ENCODE measurements around the gene TNFRSF12A.
A peak's percentile ranks its signal among the peaks of the same experiment; 100 is the strongest.
"Not testable (repeated sequence)": the region's sequence is repeated elsewhere in the genome, so short reads cannot be mapped to it uniquely, and the experiment has no call there.

TNFRSF12A gene

DNA sequence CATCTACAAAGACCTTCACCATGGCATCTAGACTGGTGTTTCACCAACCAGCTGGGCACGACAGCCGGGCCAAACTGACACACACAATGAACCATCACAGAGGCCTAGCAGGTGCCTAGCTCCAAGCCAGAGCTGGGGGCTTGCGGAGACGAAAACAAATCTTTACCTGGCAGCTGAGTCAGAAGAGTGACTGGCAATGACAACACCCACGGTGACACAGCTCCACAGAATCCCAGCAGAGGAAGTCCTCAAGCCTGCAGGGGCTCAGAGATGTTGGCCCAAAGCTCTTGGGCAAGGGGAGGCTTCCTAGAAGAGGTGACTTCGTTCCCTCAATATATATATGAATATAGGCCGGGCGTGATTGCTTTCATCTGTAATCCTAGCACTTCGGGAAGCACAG, 31.3 kb downstream of the TNFRSF12A start:
- DNase-seq: no peak

DNA sequence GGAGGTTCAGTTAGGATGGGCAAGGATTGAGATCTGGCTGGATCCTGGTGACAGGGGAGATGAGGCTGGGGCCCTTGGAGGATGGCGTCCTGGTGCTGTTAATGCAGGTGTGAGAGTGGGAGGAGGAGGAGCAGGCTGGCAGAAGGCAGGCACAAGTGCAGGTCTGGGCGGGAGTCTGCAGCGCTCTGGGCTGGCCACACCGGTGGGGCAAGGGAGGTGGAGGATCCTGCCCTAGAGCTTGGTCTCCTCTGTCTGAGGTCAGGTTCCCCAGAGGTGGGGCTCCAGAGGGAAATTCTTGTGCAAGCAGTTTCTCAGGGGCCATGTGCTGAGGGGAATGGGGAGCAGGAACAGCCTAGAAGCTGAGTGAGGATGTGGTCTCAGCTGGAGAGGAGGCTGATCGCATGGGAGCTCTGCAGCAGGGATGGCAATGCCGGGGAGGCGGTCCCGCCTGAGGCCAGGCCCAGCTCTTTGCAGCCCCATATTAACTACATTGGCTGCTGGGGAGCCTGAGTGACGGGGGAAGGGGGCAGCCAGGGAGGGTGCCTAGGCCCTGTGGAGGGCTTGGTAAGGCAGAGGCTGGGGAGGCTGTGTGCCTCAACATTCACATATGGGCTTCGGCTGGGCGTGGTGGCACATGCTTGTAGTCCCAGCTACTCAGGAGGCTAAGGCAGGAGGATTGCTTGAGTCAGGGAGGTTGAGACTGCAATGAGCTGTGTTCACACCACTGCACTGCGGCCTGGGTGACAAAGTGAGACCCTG, 32.6 kb downstream of the TNFRSF12A start:
- not testable (repeated sequence) for DNase-seq

DNA sequence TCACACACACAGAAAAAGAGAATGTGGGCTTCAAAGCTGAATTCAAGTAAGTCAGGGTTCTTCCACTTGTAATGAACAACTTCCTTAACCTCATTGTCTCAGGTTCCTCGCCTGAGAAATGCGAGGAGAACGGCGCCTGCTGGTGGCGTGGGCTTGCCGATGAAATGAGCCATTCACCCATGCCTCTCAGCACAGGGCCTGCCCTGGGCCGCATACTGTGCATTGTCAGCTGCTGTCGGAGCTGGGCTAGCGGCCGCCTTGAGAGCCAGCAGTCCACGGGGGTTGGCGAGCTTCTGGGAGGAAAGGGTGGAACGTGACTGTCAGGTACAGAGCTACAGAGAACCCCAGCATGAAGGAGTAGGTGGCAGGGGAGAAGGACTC, 33.2 kb downstream of the TNFRSF12A start:
- DNase-seq: not testable (repeated sequence)

DNA sequence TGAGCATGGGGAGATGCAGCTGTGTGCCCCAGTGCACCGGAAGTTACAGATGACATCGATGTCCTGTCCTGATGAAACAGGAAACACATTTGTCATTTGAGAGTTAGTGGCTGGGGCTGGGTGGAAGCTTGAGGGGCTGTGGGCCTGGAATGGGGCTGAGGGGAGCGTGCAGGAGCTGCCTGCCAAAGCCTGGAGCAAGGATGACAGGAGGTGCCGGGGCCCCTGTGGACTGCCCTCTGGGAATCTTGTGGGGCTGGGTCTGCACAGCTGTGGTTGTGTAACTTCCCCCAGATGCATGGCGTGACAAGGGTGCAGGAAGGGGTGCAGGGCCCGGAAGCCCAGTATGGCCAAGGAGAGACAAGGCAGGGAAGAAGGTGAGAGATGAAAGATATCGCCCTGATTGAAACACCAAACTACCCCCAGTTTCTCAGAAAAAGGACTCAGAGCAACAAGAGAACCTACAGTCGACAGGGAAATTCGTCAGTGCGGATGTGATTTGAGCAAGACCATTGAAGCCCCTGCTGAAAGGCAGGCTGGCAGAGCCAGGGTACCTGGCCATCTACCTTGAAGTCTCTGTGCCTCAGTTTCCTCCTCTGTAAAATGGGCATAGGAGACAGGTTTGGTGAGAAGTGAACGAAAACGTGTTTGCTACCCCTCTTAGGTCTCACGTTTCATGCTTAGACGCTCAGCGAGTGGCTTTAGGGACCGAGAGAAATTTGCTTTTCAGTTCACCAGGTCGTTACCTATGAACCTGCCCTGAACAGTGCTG, 35.0 kb downstream of the TNFRSF12A start:
- no peak for DNase-seq

DNA sequence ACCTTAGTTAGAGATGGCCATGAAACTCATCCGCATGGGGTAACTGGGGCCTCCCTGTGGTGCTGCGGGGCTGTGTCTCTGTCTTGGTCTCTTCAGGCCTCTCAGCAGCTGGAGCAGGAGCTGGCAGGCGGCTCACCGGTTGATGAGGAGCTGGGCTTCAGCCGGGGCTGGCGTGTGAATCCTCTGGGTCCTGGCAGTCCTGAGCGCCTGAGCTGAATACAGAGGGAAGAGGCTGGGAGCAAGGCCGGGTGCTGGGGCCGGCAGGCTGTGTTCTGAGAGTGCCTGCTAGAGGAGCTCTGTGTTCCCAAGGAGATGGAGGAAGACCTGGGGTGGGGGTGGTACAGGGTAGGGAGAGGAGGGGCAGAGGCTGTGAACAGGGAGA, 35.6 kb downstream of the TNFRSF12A start:
- not testable (repeated sequence) for DNase-seq

DNA sequence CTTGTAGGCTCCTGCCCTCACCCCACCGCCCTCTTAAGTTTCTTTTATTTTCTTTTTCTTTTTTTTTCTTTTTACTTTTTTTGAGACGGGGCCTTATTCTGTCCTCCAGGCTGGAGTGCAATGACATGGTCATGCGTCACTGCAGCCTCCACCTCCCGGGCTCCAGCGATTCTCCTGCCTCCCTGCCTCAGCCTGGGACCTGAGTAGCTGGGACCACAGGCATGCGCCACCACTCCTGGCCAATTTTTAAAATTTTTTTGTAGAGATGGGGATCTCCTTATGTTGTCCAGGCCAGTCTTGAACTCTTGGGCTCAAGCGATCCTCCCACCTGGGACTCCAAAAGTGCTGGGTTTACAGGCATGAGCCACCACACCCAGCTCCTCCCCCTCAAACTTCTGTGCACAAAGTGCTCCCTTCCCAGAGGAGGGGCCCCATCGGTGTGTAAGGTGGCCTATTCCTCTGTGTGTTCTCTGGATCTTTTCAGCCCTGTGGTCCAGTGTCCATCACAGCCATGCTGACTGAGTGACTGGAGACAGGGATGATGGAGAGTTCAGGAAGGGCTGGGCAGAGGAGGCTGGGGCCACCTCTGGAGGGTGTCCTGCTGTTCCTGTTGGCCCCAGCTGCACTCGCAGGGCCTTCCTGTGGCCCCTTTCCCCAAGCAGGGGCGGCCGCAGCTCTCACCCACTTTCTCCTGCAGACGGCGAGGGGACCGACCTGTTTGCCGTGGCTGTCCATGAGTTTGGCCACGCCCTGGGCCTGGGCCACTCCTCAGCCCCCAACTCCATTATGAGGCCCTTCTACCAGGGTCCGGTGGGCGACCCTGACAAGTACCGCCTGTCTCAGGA, 36.4 kb downstream of the TNFRSF12A start:
- no peak for DNase-seq

DNA sequence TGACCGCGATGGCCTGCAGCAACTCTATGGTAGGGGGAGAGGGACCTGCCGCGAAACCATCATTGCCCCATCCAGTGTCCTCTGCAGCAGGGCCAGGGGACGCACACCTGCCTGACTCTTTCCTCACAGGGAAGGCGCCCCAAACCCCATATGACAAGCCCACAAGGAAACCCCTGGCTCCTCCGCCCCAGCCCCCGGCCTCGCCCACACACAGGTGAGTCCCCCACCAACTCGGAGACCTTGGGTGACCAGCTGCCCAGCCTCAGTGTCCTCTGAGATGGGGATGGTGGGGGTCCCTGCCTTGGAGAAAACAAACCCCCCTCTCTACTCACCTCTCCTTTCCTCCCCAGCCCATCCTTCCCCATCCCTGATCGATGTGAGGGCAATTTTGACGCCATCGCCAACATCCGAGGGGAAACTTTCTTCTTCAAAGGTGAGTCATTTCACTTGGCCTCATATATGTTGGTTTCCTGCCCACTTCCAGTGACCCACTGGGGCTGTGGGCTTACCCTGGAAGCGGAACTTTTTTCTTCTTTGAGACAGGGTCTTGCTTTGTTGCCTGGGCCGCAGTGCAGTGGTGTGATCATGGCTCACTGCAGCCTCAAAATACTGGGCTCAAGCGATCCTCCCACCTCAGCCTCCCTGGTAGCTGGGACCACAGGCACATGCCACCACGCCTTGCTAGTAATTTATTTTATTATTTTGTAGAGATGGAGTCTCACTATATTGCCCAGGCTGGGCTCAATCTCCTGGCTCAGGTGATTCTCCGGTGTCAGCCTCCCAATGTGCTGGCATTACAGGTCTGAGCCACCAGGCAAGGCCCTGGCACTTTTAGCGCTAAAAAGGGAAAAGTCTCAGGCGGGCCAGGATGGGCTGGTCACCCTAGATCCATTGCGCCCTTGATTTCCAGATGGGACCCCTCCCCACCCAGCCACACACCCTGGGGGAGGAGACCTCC, 37.3 kb downstream of the TNFRSF12A start:
- no peak for DNase-seq

DNA sequence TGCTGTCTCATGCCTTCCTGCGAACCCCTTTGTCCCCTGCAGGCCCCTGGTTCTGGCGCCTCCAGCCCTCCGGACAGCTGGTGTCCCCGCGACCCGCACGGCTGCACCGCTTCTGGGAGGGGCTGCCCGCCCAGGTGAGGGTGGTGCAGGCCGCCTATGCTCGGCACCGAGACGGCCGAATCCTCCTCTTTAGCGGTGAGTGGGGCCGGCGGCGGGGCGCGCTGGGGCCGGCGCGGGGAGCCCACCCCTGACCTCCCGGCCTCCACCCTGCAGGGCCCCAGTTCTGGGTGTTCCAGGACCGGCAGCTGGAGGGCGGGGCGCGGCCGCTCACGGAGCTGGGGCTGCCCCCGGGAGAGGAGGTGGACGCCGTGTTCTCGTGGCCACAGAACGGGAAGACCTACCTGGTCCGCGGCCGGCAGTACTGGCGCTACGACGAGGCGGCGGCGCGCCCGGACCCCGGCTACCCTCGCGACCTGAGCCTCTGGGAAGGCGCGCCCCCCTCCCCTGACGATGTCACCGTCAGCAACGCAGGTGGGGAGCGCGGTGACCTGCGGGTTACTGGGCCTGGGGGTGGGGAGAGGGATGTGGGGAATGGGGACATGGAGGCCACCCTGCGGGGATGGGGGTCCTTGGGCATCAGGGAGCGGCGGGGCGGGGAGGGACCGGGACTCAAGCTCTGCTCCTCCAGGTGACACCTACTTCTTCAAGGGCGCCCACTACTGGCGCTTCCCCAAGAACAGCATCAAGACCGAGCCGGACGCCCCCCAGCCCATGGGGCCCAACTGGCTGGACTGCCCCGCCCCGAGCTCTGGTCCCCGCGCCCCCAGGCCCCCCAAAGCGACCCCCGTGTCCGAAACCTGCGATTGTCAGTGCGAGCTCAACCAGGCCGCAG, 38.2 kb downstream of the TNFRSF12A start:
- DNase-seq: no peak

DNA sequence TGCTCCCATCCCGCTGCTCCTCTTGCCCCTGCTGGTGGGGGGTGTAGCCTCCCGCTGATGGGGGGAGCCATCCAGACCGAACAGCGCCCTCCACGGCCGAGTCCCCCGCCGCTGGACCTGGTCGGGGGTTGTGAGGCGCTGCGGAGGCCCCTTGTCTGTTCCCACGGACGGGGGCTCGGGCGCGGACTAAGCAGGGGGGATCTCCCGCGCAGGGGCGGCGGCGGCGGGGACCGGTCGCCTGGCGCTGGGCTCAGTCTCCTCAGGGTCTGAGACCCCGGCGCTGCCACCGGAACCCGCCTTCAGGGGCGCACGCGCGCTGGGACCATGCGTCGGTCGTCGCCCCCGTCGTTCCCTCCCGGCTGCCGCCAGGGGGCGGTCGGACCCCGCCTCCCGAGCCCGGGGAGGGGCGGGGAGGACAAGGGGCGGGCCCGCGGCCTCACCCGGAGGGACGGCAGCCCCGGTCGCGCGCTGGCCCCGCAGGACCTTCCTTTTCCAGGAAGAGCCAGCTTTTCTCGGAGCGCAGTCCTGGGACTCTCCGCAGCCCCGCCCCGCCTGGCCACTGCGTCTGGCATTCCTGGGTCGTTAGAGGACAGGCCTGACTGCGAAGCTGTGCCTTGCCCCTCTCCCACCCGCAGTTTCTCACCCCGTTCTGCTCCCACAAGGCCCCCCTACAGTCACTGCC, 39.0 kb downstream of the TNFRSF12A start:
- peak; percentile 78 for DNase-seq

DNA sequence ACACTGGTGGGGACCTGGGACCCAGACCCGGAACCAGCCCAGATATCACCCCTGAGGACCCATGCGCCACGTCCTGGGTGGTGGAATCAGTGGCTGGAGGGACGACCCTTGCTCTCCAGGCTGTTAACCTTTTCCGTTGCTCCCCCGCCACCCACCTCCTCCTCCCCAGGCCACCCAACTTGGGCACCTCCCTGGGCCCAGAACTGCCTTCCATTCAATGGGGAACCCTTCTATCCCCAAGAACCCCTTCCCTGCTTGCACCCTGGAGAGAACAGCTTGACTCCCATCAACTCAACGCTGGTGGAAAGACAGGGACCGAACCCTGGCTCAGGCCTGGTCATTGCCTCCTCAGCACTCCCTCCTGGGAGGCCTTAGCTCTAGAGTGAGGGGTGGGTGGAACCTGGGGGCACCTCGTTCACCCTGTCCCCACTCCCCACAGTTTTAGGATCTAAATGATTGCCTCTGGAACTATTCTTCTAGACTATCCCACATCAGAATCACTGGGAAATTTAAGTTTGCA, 39.6 kb downstream of the TNFRSF12A start:
- DNase-seq: no peak

DNA sequence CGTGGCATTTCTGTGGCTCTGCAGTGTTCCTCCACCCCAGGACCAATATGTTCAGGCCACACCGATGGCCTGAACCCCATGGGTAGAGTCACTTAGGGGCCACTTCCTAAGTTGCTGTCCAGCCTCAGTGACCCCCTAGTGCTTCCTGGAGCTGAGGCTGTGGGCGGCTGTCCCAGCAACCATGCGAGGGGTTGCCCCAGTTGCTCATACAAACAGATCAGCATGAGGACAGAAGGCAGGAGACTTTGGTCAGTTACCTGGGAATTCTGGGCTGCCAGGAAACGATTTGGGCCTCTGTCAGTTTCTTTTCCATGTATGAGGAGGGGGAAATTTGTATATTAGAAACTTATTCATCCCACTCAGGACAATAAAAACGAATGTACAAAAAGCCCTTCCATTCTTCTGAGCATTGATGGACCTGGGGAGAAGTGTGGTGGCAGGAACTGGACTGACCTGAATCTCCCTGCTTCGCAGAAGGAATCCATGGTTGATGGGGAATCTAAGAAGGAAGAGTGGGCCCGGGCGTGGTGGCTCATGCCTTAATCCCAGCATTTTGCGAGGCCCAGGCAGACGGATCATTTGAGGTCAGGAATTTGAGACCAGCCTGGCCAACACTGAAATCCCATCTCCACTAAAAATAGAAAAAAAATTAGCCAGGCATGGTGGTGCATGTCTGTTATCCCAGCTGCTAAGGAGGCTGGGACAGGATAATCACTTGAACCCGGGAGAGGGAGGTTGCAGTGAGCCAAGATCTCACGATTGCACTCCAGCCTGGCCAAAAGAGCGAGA, 40.4 kb downstream of the TNFRSF12A start:
- no peak for DNase-seq

DNA sequence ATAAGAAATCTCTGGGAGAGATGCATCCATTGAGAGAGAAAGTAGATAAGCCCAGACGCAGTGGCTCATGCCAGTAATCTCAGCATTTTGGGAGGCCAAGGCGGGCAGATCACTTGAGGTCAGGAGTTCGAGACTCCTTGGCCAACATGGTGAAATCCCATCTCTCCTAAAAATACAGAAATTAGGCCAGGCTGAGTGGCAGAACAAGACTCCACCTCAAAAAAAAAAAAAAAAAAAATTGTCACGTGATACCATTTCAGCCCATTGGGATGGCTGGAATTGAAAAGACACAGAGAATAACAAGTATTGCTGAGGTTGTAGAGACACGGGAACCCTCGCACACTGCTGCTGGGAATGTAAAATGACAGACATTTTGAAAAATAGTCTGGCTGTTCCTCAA, 42.4 kb downstream of the TNFRSF12A start:
- no peak for DNase-seq

DNA sequence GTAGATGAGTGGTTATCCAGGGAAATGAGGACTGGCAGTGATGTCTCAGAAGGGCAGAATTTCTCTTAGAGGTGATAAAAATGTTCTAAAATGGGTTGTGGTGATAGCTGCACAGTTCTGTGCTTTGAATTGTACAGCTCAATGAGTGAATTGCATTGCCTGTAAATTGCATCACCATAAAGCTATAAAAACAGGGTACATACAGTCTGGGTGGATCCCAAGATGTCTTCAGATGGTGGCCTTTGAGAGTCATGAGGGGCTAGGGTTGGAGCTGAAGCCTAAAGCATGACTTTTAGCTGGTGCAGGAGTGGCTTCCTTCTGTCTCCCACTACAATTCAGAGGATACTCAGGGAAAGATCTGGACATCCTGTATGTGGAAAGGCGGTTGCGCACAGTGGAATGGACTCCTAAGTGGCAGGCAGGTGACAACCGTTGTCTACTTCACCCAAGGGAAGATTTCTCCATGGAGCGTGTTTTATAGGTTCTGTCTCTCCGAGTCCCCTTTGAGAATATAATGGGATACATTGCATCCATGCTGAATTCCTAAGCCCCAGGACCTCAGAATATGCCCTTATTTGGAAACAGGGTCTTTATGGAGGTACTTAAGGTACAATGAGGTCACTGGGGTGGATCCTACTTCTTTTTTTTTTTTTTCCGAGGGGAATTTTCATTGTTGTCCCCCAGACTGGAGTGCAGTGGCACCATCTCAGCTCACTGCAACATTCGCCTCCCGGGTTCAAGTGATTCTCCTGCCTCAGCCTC, 43.6 kb downstream of the TNFRSF12A start:
- no peak for DNase-seq

DNA sequence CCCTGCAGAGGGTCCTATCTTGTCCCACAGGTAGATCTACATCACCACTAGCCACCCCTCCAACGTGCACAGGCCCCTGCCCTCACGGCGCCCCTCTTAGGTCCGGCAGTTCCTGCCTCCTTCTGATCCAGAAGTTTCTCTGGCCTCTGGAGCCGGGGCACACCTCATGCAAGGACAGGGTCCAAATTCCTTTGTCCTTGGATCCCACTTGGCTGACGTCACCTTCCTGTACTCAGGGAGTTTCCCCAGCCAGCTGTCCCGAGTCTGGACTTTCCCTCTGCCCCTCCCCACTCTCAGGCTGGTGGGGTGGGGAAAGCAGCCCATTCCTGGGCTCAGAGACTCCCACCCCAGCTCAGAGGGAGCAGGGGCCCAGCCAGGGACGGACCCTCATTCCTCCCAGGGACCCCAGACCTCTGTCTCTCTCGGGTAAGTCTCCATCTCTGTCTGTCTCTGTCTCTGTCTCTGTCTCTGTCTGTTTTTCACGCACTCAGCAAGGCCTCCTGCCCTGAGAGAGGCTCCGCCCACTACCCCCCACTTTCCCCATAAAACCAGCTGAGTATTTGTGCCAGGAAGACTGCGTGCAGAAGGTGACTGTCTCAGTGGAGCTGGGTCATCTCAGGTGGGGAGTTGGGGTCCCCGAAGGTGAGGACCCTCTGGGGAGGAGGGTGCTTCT, 45.0 kb downstream of the TNFRSF12A start, which contains the start of gene IL32:
Gene IL32 (plus strand): TSS at position 572 of the 673 bp plus-strand sequence. CDS start 172 bp downstream, outside the sequence.
- peak; percentile 31 for DNase-seq

DNA sequence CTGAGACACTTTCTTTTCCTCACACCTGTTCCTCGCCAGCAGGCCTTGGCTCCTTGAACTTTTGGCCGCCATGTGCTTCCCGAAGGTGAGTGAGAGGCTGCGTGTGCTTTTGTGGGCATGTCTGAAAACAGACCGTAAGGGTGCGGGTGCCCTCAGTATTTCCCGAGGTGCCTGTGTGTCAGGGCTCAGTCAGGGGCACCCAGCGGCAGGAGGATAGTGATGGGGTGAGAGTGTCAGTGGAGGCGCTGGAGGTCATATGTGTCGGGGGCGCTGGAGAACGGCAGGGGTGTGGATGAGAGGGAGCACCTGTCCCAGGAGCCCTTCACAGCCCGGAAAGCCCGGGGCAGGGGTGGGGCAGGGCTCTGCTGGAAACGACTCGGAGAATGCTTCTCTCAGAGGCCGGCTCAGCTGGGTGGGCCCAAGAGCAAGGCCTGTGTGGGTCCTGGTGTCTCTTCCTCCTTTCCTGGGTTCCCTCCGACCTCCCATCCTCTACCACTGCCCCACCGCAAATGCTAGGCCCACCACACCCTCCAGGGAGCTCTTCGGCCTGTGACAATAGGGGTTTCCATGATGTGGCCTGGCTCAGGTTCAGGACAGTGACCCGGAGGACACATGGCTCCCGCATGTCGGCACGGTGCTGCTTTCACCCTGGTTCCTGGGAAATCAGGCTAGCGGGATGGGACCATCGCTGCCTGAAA, 45.7 kb downstream of the TNFRSF12A start:
- DNase-seq: no peak

DNA sequence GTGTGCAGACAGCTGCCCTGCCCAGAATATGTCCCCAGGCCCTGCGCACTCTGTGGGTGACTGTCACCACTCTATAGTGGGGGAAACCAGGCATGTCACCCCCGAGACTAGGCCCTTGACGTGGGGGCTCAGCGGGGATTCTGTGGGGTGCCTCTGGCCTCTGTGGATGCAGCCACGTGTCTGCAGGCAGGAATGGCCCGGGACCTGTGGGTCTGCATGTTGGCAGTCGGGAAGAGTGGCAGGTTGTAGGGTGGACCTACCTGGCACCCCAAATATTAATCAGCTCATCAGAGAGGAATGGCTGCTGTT, 46.2 kb downstream of the TNFRSF12A start:
- DNase-seq: no peak

DNA sequence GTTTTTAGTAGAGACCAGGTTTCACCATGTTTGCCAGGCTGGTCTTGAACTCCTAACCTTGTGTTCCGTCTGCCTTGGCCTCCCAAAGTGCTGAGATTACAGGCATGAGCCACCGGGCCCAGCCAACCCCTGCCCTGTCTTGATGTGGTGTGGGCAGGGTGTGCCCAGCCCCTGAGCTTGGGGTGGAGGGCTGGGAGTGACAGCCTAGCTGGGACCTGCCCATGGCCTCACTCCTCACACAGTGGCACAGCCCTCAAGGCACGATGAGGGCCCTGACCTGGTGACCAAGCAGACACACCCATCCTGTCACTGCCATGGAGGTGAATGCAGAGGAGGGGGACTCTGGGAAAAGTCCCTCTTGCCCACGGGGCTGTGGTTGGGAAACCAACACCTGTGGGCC, 48.3 kb downstream of the TNFRSF12A start:
- DNase-seq: no peak

Data from T1000 (cell line).